Liver (tissue), 9 donors: ENCODE data around the gene CDH4. TPM values are rescaled to one million over a fixed set of nuclear protein-coding genes. Genes with fewer than 3 reads are reported as not detected.

Source experiments
- DNase-seq: peaks from one replicate; pipeline ENCODE4 v3.0.0-alpha.2; 2017; ENCODE audit warnings: low spot score
- H3K27ac ChIP-seq, 2 donors: one replicate each; pipeline ENCODE4 v1.7.0; 2013; ENCODE audit warnings: inconsistent platforms in 2 of 2, low read length in 2 of 2, control low read depth in 1 of 2, low read depth in 1 of 2, mild to moderate bottlenecking in 1 of 2
- H3K27me3 ChIP-seq, 4 donors: one replicate each; pipeline versions ENCODE4 v1.6.1 to v1.7.0; 2013; ENCODE audit warnings: low read length in 3 of 4, inconsistent platforms in 1 of 4, mild to moderate bottlenecking in 1 of 4, moderate library complexity in 1 of 4; ENCODE audit not compliant: control insufficient read depth in 4 of 4, insufficient read depth in 4 of 4
- H3K36me3 ChIP-seq, 4 donors: one replicate each; pipeline versions ENCODE4 v1.6.1 to v1.7.0; 2013; ENCODE audit warnings: low read length in 3 of 4, mild to moderate bottlenecking in 3 of 4, low read depth in 1 of 4, moderate library complexity in 1 of 4; ENCODE audit not compliant: control insufficient read depth in 4 of 4, insufficient read depth in 3 of 4
- H3K4me1 ChIP-seq, 4 donors: one replicate each; pipeline versions ENCODE4 v1.6.1 to v1.7.0; 2013; ENCODE audit warnings: low read length in 3 of 4, mild to moderate bottlenecking in 3 of 4, moderate library complexity in 1 of 4; ENCODE audit not compliant: control insufficient read depth in 4 of 4, insufficient read depth in 4 of 4
- H3K4me3 ChIP-seq, 3 donors: one replicate each; pipeline versions ENCODE4 v1.6.1 to v1.7.0; 2013; ENCODE audit warnings: low read length in 3 of 3, control low read depth in 1 of 3, low read depth in 1 of 3, mild to moderate bottlenecking in 1 of 3
- H3K9ac ChIP-seq, 2 donors: one replicate each; pipeline ENCODE4 v1.7.0; 2013; ENCODE audit warnings: low read length in 2 of 2, mild to moderate bottlenecking in 2 of 2, moderate library complexity in 2 of 2, control low read depth in 1 of 2, low read depth in 1 of 2
- H3K9me3 ChIP-seq, 4 donors: one replicate each; pipeline versions ENCODE4 v1.6.1 to v1.7.0; 2013; ENCODE audit warnings: low read length in 3 of 4; ENCODE audit not compliant: control insufficient read depth in 4 of 4
- CTCF ChIP-seq: fragments of 150-350 bp; IDR thresholded peaks from 2 replicates; pipeline ENCODE4 v1.5.1; 2017; ENCODE audit warnings: improper control_type of control experiment, low read depth, low read length; ENCODE audit not compliant: missing input control
- EGR1 ChIP-seq, 2 donors: IDR thresholded peaks; 2 replicates each; pipeline ENCODE4 v1.6.1; 2016 to 2018; ENCODE audit warnings: antibody characterized with exemption in 2 of 2, low read depth in 2 of 2
- FOXA1 ChIP-seq: IDR thresholded peaks from 2 replicates; pipeline ENCODE4 v1.6.1; 2016; ENCODE audit warnings: antibody characterized with exemption
- HNF4A ChIP-seq, 2 donors: conservative IDR thresholded peaks; 2 replicates each; pipeline ENCODE4 v1.6.1; 2016; ENCODE audit warnings: antibody characterized with exemption in 2 of 2, mild to moderate bottlenecking in 2 of 2
- JUND ChIP-seq, 2 donors: IDR thresholded peaks; 2 replicates each; pipeline ENCODE4 v1.6.1; 2016; ENCODE audit warnings: antibody characterized with exemption in 2 of 2
- RXRA ChIP-seq, 2 donors: IDR thresholded peaks; 2 replicates each; pipeline ENCODE4 v1.6.1; 2017 to 2018; ENCODE audit warnings: antibody characterized with exemption in 2 of 2, mild to moderate bottlenecking in 1 of 2
- SP1 ChIP-seq: IDR thresholded peaks from 2 replicates; pipeline ENCODE4 v1.6.1; 2018; ENCODE audit warnings: antibody characterized with exemption, mild to moderate bottlenecking
- ZBTB33 ChIP-seq: IDR thresholded peaks from 2 replicates; pipeline ENCODE4 v1.6.1; 2016; ENCODE audit warnings: antibody characterized with exemption
- WGBS: extraction: QIAGEN DNeasy Blood & Tissue Kit; methylation state at CpG from one replicate; pipeline ENCODE4 v1.1.7; 2013; 5-methylcytosine and 5-hydroxymethylcytosine counted together
- polyA plus RNA-seq, 2 donors: library from polyadenylated mRNA; stranded (reverse) in 1 of 2; unstranded in 1 of 2; fragments of 200-250 nt in 1 of 2; fragments of >200 nt in 1 of 2; fragmentation: Nextera tagmentation in 1 of 2; extraction: Ambion mirVana in 1 of 2; gene quantifications; one replicate each; pipeline versions ENCODE4 v1.2.1 to v1.2.3, GENCODE V29; 2013 to 2015
- total RNA-seq, 2 donors: library from RNA; depleted of rRNA; stranded (reverse); fragments of >200 nt; gene quantifications; one replicate each; pipeline ENCODE4 v1.2.3, GENCODE V29; 2014
- TF ChIP-seq, protein P1 (sequence below): IDR thresholded peaks from 2 replicates; pipeline ENCODE4 v1.6.1; 2016; ENCODE audit warnings: antibody characterized with exemption, mild to moderate bottlenecking
- TF ChIP-seq, protein P2 (sequence below): IDR thresholded peaks from 2 replicates; pipeline ENCODE4 v1.6.1; 2016; ENCODE audit warnings: antibody characterized with exemption
- donor health status: healthy.
- donor health status: healthy.
- donor health status: healthy.
- donor health status: healthy.
- donor health status: healthy.

CDH4 gene
- total and polyA plus RNA-seq, 4 donors, result 0.03 to 0.25 (median 0.19) TPM; not detected in 1

- Histone ChIP-seq H3K9me3 (peaks cover 0 to 2% (median 0%) of the 10 kb centered on the region in 4 donors), H3K4me1 (no peaks in the 10 kb centered on the region), H3K9ac (no peak overlapping the region), H3K4me3 (no peak overlapping the region), H3K27ac (no peak overlapping the region), H3K27me3 (no peaks in the 10 kb centered on the region), H3K36me3 (peaks cover 11 to 43% (median 30%) of the 10 kb centered on the region in 4 donors)
- 92% methylated on average over 11 of the region's 11 CpGs for WGBS
- no peak for TF ChIP-seq SP1
- TF ChIP-seq HNF4A (conservative IDR thresholded peaks at IDR 0.05), result no peak
- no peak for TF ChIP-seq EGR1 (IDR thresholded peaks at IDR 0.05; ENCODE audit: low read depth in 2 of 2)
- TF ChIP-seq CTCF, result no peak
- TF ChIP-seq, protein P1, sequence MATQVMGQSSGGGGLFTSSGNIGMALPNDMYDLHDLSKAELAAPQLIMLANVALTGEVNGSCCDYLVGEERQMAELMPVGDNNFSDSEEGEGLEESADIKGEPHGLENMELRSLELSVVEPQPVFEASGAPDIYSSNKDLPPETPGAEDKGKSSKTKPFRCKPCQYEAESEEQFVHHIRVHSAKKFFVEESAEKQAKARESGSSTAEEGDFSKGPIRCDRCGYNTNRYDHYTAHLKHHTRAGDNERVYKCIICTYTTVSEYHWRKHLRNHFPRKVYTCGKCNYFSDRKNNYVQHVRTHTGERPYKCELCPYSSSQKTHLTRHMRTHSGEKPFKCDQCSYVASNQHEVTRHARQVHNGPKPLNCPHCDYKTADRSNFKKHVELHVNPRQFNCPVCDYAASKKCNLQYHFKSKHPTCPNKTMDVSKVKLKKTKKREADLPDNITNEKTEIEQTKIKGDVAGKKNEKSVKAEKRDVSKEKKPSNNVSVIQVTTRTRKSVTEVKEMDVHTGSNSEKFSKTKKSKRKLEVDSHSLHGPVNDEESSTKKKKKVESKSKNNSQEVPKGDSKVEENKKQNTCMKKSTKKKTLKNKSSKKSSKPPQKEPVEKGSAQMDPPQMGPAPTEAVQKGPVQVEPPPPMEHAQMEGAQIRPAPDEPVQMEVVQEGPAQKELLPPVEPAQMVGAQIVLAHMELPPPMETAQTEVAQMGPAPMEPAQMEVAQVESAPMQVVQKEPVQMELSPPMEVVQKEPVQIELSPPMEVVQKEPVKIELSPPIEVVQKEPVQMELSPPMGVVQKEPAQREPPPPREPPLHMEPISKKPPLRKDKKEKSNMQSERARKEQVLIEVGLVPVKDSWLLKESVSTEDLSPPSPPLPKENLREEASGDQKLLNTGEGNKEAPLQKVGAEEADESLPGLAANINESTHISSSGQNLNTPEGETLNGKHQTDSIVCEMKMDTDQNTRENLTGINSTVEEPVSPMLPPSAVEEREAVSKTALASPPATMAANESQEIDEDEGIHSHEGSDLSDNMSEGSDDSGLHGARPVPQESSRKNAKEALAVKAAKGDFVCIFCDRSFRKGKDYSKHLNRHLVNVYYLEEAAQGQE, result no peak
- no peak for TF ChIP-seq FOXA1
- TF ChIP-seq ZBTB33, result no peak
- TF ChIP-seq RXRA (IDR thresholded peaks at IDR 0.05), result no peak
- no peak for DNase-seq
Measured at GRCh38 chr20:61975407-61976129, 723.5 kb downstream of the CDH4 start.

- TF ChIP-seq, protein P2, sequence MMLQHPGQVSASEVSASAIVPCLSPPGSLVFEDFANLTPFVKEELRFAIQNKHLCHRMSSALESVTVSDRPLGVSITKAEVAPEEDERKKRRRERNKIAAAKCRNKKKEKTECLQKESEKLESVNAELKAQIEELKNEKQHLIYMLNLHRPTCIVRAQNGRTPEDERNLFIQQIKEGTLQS, result no peak
- TF ChIP-seq FOXA1, result no peak
- TF ChIP-seq JUND (IDR thresholded peaks at IDR 0.05), result no peak
- no peak for TF ChIP-seq RXRA (IDR thresholded peaks at IDR 0.05)
- Histone ChIP-seq H3K27me3 (no peaks in the 10 kb centered on the region), H3K4me3 (no peak overlapping the region), H3K36me3 (peaks cover 11 to 43% (median 30%) of the 10 kb centered on the region in 4 donors), H3K9ac (no peak overlapping the region), H3K27ac (no peak overlapping the region), H3K4me1 (no peaks in the 10 kb centered on the region), H3K9me3 (peaks cover 0 to 2% (median 0%) of the 10 kb centered on the region in 4 donors)
- no peak for DNase-seq
- 98% methylated on average over 9 of the region's 9 CpGs for WGBS
Measured at GRCh38 chr20:61976263-61976643, 724.2 kb downstream of the CDH4 start.
